AG08396 (cell line): Measurements from ENCODE around the gene UNC93A.
"Not testable (repeated sequence)": the region's sequence is repeated elsewhere in the genome, so short reads cannot be mapped to it uniquely, and the experiment has no call there.

Experiments
- DNase-seq: peaks from one replicate; pipeline ENCODE4 v3.0.0; 2012; ENCODE audit warnings: low spot score, mixed read lengths

UNC93A gene

GRCh38 chr6:167270499-167271311 is 20.4 kb upstream of the UNC93A start:
- DNase-seq = no peak

GRCh38 chr6:167272151-167272550 is 19.0 kb upstream of the UNC93A start:
- DNase-seq = no peak

- no peak for DNase-seq
Measured at GRCh38 chr6:167272696-167273379, 18.3 kb upstream of the UNC93A start.

- DNase-seq = no peak
Measured at GRCh38 chr6:167274270-167274669, 16.8 kb upstream of the UNC93A start.

- no peak for DNase-seq
Measured at GRCh38 chr6:167275001-167275400, 16.1 kb upstream of the UNC93A start.

- no peak for DNase-seq
Measured at GRCh38 chr6:167275436-167275835, 15.7 kb upstream of the UNC93A start.

GRCh38 chr6:167276772-167277533 is 14.2 kb upstream of the UNC93A start:
- DNase-seq = no peak

GRCh38 chr6:167278173-167278940 is 12.8 kb upstream of the UNC93A start:
- not testable (repeated sequence) for DNase-seq

- DNase-seq = no peak
Measured at GRCh38 chr6:167279766-167280446, 11.2 kb upstream of the UNC93A start.

- not testable (repeated sequence) for DNase-seq
Measured at GRCh38 chr6:167280466-167280865, 10.6 kb upstream of the UNC93A start.

- no peak for DNase-seq
Measured at GRCh38 chr6:167282165-167282564, 8.9 kb upstream of the UNC93A start.

GRCh38 chr6:167284565-167284964 is 6.5 kb upstream of the UNC93A start:
- DNase-seq = not testable (repeated sequence)

- DNase-seq = no peak
Measured at GRCh38 chr6:167285077-167285770, 5.9 kb upstream of the UNC93A start.

- DNase-seq = no peak
Measured at GRCh38 chr6:167287513-167288048, 3.5 kb upstream of the UNC93A start.

GRCh38 chr6:167288591-167289225 is 2.4 kb upstream of the UNC93A start:
- DNase-seq = not testable (repeated sequence)

GRCh38 chr6:167289291-167289690 is 1.8 kb upstream of the UNC93A start:
- not testable (repeated sequence) for DNase-seq

- no peak for DNase-seq
Measured at GRCh38 chr6:167291623-167292300, 647 bp downstream of the UNC93A start.

- no peak for DNase-seq
Measured at GRCh38 chr6:167292301-167293087, 1.4 kb downstream of the UNC93A start.
